Cardiac muscle cell (in vitro differentiated cells and primary cell): ENCODE data around the gene TMEM127. TPM values are rescaled to one million over a fixed set of nuclear protein-coding genes. Genes with fewer than 3 reads are reported as not detected.

Experiments used
- DNase-seq, 2 donors: peaks; one replicate each; pipeline versions ENCODE4 v3.0.0 to v3.0.0-alpha.2; 2010 to 2017; ENCODE audit warnings: low read depth in 1 of 2, low spot score in 1 of 2
- H3K27ac ChIP-seq: fragments of 200-600 bp; sonication (generic); 2 replicates; pipeline ENCODE4 v1.5.1; 2016
- H3K27me3 ChIP-seq: fragments of 200-600 bp; sonication (generic); 2 replicates; pipeline ENCODE4 v1.6.0; 2016; ENCODE audit warnings: control low read depth
- H3K36me3 ChIP-seq: fragments of 200-600 bp; sonication (generic); 2 replicates; pipeline ENCODE4 v1.5.1; 2016; ENCODE audit warnings: control low read depth
- H3K4me1 ChIP-seq: fragments of 200-600 bp; sonication (generic); 2 replicates; pipeline ENCODE4 v1.8.1; 2017; ENCODE audit warnings: low read depth, mild to moderate bottlenecking, mixed run types
- H3K4me3 ChIP-seq: fragments of 200-600 bp; sonication (generic); 2 replicates; pipeline ENCODE4 v1.5.1; 2016; ENCODE audit warnings: mild to moderate bottlenecking
- H3K9me3 ChIP-seq: fragments of 200-600 bp; sonication (generic); 2 replicates; pipeline ENCODE4 v1.5.1; 2017; ENCODE audit warnings: low read depth, mild to moderate bottlenecking, control low read depth
- CTCF ChIP-seq: IDR thresholded peaks from 2 replicates; pipeline ENCODE4 v1.5.1; 2012; ENCODE audit warnings: low read depth, mild to moderate bottlenecking, low read length
- polyA plus RNA-seq: library from polyadenylated mRNA; unstranded; fragments of >200 nt; fragmentation: Nextera tagmentation; extraction: Ambion mirVana; gene quantifications from 2 replicates; pipeline ENCODE4 v1.2.1, GENCODE V29; 2016
- total RNA-seq: library from RNA; depleted of rRNA; stranded (reverse); fragments of >200 nt; gene quantifications from 2 replicates; pipeline ENCODE4 v1.2.3, GENCODE V29; 2016

Gene TMEM127
- total and polyA plus RNA-seq, 2 experiments from 2014 or later: 59.1 to 71.0 TPM

- H3K4me1 ChIP-seq: peaks cover 22% of the 10 kb centered on the region
- no peaks in the 10 kb centered on the region for H3K27me3 ChIP-seq
- peak within 1 kb of the TSS; percentile 96 for H3K27ac ChIP-seq
- no peaks in the 10 kb centered on the region for H3K36me3 ChIP-seq
- H3K4me3 ChIP-seq: peak within 1 kb of the TSS; percentile 94
- DNase-seq: peak; percentile 98 to 99
- H3K9me3 ChIP-seq: no peaks in the 10 kb centered on the region
- TF ChIP-seq CTCF: peak; percentile 1
These were observed 57.4 kb downstream of the TMEM127 start, which contains the start of gene STARD7 for GRCh38 chr2:96208143-96209010. Gene STARD7 (minus strand): TSS chr2:96208827. CDS start chr2:96208434, 393 bp downstream.

- Histone ChIP-seq H3K27me3 (no peaks in the 10 kb centered on the region), H3K4me1 (peaks cover 28% of the 10 kb centered on the region), H3K27ac (peak overlapping the region; percentile 96), H3K36me3 (no peaks in the 10 kb centered on the region), H3K4me3 (peak overlapping the region; percentile 94), H3K9me3 (no peaks in the 10 kb centered on the region)
- TF ChIP-seq CTCF: no peak
- no peak for DNase-seq
These were observed 58.0 kb downstream of the TMEM127 start for GRCh38 chr2:96207774-96208142.

- H3K27me3 ChIP-seq: no peaks in the 10 kb centered on the region
- DNase-seq: peak in 1 of 2 donors; percentile 38
- H3K9me3 ChIP-seq: no peaks in the 10 kb centered on the region
- no peaks in the 10 kb centered on the region for H3K36me3 ChIP-seq
- peak overlapping the region; percentile 94 for H3K4me3 ChIP-seq
- peaks cover 32% of the 10 kb centered on the region for H3K4me1 ChIP-seq
- no peak for TF ChIP-seq CTCF
- H3K27ac ChIP-seq: peak overlapping the region; percentile 96
These were observed 58.6 kb downstream of the TMEM127 start for GRCh38 chr2:96207073-96207773.

- H3K27me3 ChIP-seq: no peaks in the 10 kb centered on the region
These were observed 59.9 kb downstream of the TMEM127 start for GRCh38 chr2:96205888-96206287.

More at GRCh38 chr2:96205888-96206287, 59.9 kb downstream of the TMEM127 start:
- DNase-seq: peak; percentile 42 to 46
- Histone ChIP-seq H3K4me1 (peaks cover 34% of the 10 kb centered on the region), H3K9me3 (no peaks in the 10 kb centered on the region), H3K4me3 (peak overlapping the region; percentile 9), H3K36me3 (no peaks in the 10 kb centered on the region), H3K27ac (peak overlapping the region; percentile 72)
- no peak for TF ChIP-seq CTCF
